Heart right ventricle (tissue), 16 donors: ENCODE results near the gene CHST15. TPM values are rescaled to one million over a fixed set of nuclear protein-coding genes. Genes with fewer than 3 reads are reported as not detected.
"Not testable (repeated sequence)": the region's sequence is repeated elsewhere in the genome, so short reads cannot be mapped to it uniquely, and the experiment has no call there.

Experiments
- ATAC-seq, 8 donors: fragments of 200-7000 bp; cut with Tn5 transposase; one replicate each; pipeline ENCODE4 v1.9.1; 2020; ENCODE audit warnings: mild to moderate bottlenecking in 8 of 8, moderate library complexity in 8 of 8, moderate number of reproducible peaks in 1 of 8
- DNase-seq, 2 donors: peaks; one replicate each; pipeline ENCODE4 v3.0.0-alpha.2; 2020
- H3K27ac ChIP-seq, 10 donors: fragments of 200-600 bp; sonication (generic) in 2 of 10; one replicate each; pipeline versions ENCODE4 v1.5.0 to v1.8.0; 2020 to 2022; ENCODE audit warnings: mild to moderate bottlenecking in 3 of 10
- H3K27me3 ChIP-seq, 7 donors: fragments of 200-600 bp; one replicate each; pipeline ENCODE4 v1.8.0; 2021 to 2022; ENCODE audit warnings: mild to moderate bottlenecking in 2 of 7
- H3K36me3 ChIP-seq, 9 donors: fragments of 200-600 bp; sonication (generic) in 1 of 9; one replicate each; pipeline versions ENCODE4 v1.5.0 to v1.8.0; 2020 to 2022; ENCODE audit warnings: mild to moderate bottlenecking in 2 of 9
- H3K4me1 ChIP-seq, 9 donors: fragments of 200-600 bp; sonication (generic) in 1 of 9; one replicate each; pipeline versions ENCODE4 v1.5.0 to v1.8.0; 2020 to 2022; ENCODE audit warnings: mild to moderate bottlenecking in 4 of 9
- H3K4me3 ChIP-seq, 10 donors: fragments of 200-600 bp; sonication (generic) in 2 of 10; one replicate each; pipeline versions ENCODE4 v1.5.0 to v1.8.0; 2020 to 2022; ENCODE audit warnings: mild to moderate bottlenecking in 7 of 10, moderate library complexity in 2 of 10
- H3K9me3 ChIP-seq, 11 donors: fragments of 200-600 bp in 10 of 11; sonication (generic) in 2 of 11; one replicate each; pipeline versions ENCODE4 v1.5.0 to v1.8.0; 2013 to 2022; ENCODE audit warnings: mild to moderate bottlenecking in 2 of 11, control low read depth in 1 of 11, moderate library complexity in 1 of 11
- CTCF ChIP-seq, 9 donors: fragments of 200-600 bp; sonication (generic) in 2 of 9; IDR thresholded peaks; one replicate each; pipeline versions ENCODE4 v1.5.0 to v1.8.0; 2021 to 2022; ENCODE audit warnings: antibody characterized with exemption in 9 of 9, mild to moderate bottlenecking in 5 of 9, moderate library complexity in 1 of 9
- WGBS, 2 donors: extraction: QIAGEN DNeasy Blood & Tissue Kit; methylation state at CpG; one replicate each; pipeline ENCODE4 v1.1.7; 2013; ENCODE audit warnings: inconsistent platforms in 1 of 2; 5-methylcytosine and 5-hydroxymethylcytosine counted together
- intact Hi-C, 10 donors: fragments of 100-400 bp; cut with DNase I; formaldehyde crosslinking; loops; one replicate each; pipeline versions ENCODE4 v1.11.1 to v1.14.2; 2022
- polyA plus RNA-seq, 2 donors: library from polyadenylated mRNA; stranded (reverse); fragments of 200-250 nt; gene quantifications; one replicate each; pipeline ENCODE4 v1.2.3, GENCODE V29; 2013
- total RNA-seq, 10 donors: library from RNA; stranded (reverse); fragmentation: NEBNext Ultra II Directional in 3 of 10; extraction: Animal tissue kit (Norgen Biotek cat#: 25700) in 3 of 10; gene quantifications; one replicate each; pipeline versions ENCODE4 v1.2.1 to v1.2.4, GENCODE V29; 2021 to 2023
- donor health status: Arrhythmogenic right ventricular cardiomyopathy.
- donor health status: ischemic (EF 13 %, LVEDD 7.1; RV severe dilation, severe dysfunction).
- donor health status: healthy with polysubstance abuse.
- donor health status: DM: no; HTN: yes; CAD: no.
- donor health status: DM: no; HTN: no; CAD: no.
- donor health status: ischemic (EF 25% LVEDD 6.9; RV normal size, moderate dysfunction).
- donor health status: ischemic (EF 25% LVEDD 5.7; RV mildly dilated, moderate dysfunction).
- donor health status: healthy.
- donor health status: DM: yes; HTN: yes; CAD: no.
- donor health status: Ischemic cardiomyopathy.
- donor health status: ischemic (EF 35%, LVEDD 5.7; RV mildly dilated, moderate dysfunction).
- donor health status: nonischemic (EF 11% LVEDD 7.7; RV severe dilation, severe dysfunction).
- donor health status: DM: yes; HTN: yes; CAD: no.
- donor health status: PGD.
- donor health status: ischemic (EF 29% LVEDD 5.4; RV normal size, mild dysfunction).
- donor health status: nonischemic (EF 23%, LVEDD 6.1; RV moderate dilation, normal function).

The CHST15 gene
- total and polyA plus RNA-seq, 12 donors: 1.3 to 16.7 (median 4.8) TPM

- Histone ChIP-seq H3K9me3 (peaks cover 0 to 16% (median 0%) of the 10 kb centered on the region in 11 donors), H3K27ac (no peak overlapping the region), H3K4me3 (no peak overlapping the region), H3K27me3 (peaks cover 0 to 33% (median 12%) of the 10 kb centered on the region in 7 donors), H3K36me3 (no peaks in the 10 kb centered on the region), H3K4me1 (peaks cover 0 to 9% (median 2%) of the 10 kb centered on the region in 9 donors)
- 63 to 65% methylated on average over 4 of the region's 4 CpGs for WGBS, 2 donors
- intact Hi-C loops: loop anchor here in 1 of 10 donors (10.0 kb wide), 1 partner anchor 125 kb away; no protein-coding TSS in a partner anchor
- no peak for TF ChIP-seq CTCF (IDR thresholded peaks at IDR 0.05)
- no peak for ATAC-seq
- no peak for DNase-seq
Observed at GRCh38 chr10:124099604-124100003, 6.2 kb upstream of the CHST15 start.

- H3K4me1 ChIP-seq: peaks cover 0 to 18% (median 12%) of the 10 kb centered on the region in 9 donors
- H3K36me3 ChIP-seq: no peaks in the 10 kb centered on the region
- TF ChIP-seq CTCF (IDR thresholded peaks at IDR 0.05): no peak
- peaks cover 0 to 16% (median 0%) of the 10 kb centered on the region in 11 donors for H3K9me3 ChIP-seq
- WGBS, 2 donors: 90 to 92% methylated on average over 10 of the region's 10 CpGs
- H3K27me3 ChIP-seq: peaks cover 0 to 40% (median 14%) of the 10 kb centered on the region in 7 donors
- no peak for ATAC-seq
- intact Hi-C loops: loop anchor here in 1 of 10 donors (10.0 kb wide), 1 partner anchor 126 kb away; no protein-coding TSS in a partner anchor
- no peak overlapping the region for H3K4me3 ChIP-seq
- no peak for DNase-seq
- no peak overlapping the region for H3K27ac ChIP-seq
Observed at GRCh38 chr10:124098575-124098974, 5.2 kb upstream of the CHST15 start.

GRCh38 chr10:124097883-124098282 is 4.5 kb upstream of the CHST15 start:
- H3K4me3 ChIP-seq: no peak overlapping the region
- intact Hi-C loops: loop anchor here in 1 of 10 donors (10.0 kb wide), 1 partner anchor 127 kb away; no protein-coding TSS in a partner anchor
- DNase-seq (no peak), ATAC-seq (no peak)
- peaks cover 0 to 16% (median 0%) of the 10 kb centered on the region in 11 donors for H3K9me3 ChIP-seq
- H3K27ac ChIP-seq: no peak overlapping the region
- peaks cover 0 to 19% (median 17%) of the 10 kb centered on the region in 9 donors for H3K4me1 ChIP-seq
- 53 to 61% methylated on average over 10 of the region's 10 CpGs for WGBS, 2 donors
- H3K27me3 ChIP-seq: peaks cover 0 to 45% (median 18%) of the 10 kb centered on the region in 7 donors
- H3K36me3 ChIP-seq: no peaks in the 10 kb centered on the region
- no peak for TF ChIP-seq CTCF (IDR thresholded peaks at IDR 0.05)

GRCh38 chr10:124096494-124096893 is 3.1 kb upstream of the CHST15 start:
- WGBS, 2 donors: 86 to 87% methylated on average over 2 of the region's 2 CpGs
- Histone ChIP-seq H3K4me3 (no peak overlapping the region), H3K4me1 (peaks cover 0 to 31% (median 27%) of the 10 kb centered on the region in 9 donors), H3K9me3 (peaks cover 0 to 16% (median 0%) of the 10 kb centered on the region in 11 donors), H3K36me3 (no peaks in the 10 kb centered on the region), H3K27ac (no peak overlapping the region), H3K27me3 (peaks cover 0 to 58% (median 31%) of the 10 kb centered on the region in 7 donors)
- ATAC-seq (no peak), DNase-seq (no peak)
- intact Hi-C loops: loop anchor here in 1 of 10 donors (10.0 kb wide), 1 partner anchor 128 kb away; no protein-coding TSS in a partner anchor
- no peak for TF ChIP-seq CTCF (IDR thresholded peaks at IDR 0.05)

- H3K4me1 ChIP-seq: peaks cover 0 to 35% (median 28%) of the 10 kb centered on the region in 9 donors
Observed at GRCh38 chr10:124095801-124096200, 2.4 kb upstream of the CHST15 start.

More at GRCh38 chr10:124095801-124096200, 2.4 kb upstream of the CHST15 start:
- Histone ChIP-seq H3K27me3 (peaks cover 0 to 62% (median 38%) of the 10 kb centered on the region in 7 donors), H3K9me3 (peaks cover 0 to 16% (median 0%) of the 10 kb centered on the region in 11 donors)
- WGBS, 2 donors: 92 to 95% methylated on average over 16 of the region's 16 CpGs
- DNase-seq, ATAC-seq, H3K27ac ChIP-seq, H3K36me3 ChIP-seq, H3K4me3 ChIP-seq: not testable (repeated sequence)
- intact Hi-C loops: loop anchor here in 1 of 10 donors (10.0 kb wide), 1 partner anchor 129 kb away; no protein-coding TSS in a partner anchor
